CD14-positive monocyte (primary cell): ENCODE measurements around the gene CLCF1. TPM values are rescaled to one million over a fixed set of nuclear protein-coding genes. Genes with fewer than 3 reads are reported as not detected.

Experiments used
- DNase-seq, 3 donors: peaks; one replicate each; pipeline ENCODE4 v3.0.0-alpha.2; 2011 to 2022
- H2AFZ ChIP-seq: 2 replicates; pipeline ENCODE4 v1.6.0; 2012; ENCODE audit warnings: mild to moderate bottlenecking, low read depth, low read length, inconsistent platforms; ENCODE audit not compliant: insufficient read depth, poor library complexity, severe bottlenecking
- H3K27ac ChIP-seq, 2 donors: 1 replicate in 1 of 2; 2 replicates in 1 of 2; pipeline ENCODE4 v1.5.1; 2012 to 2013; ENCODE audit warnings: low read length in 2 of 2, control low read depth in 1 of 2, inconsistent platforms in 1 of 2, low read depth in 1 of 2, mild to moderate bottlenecking in 1 of 2
- H3K27me3 ChIP-seq, 2 donors: one replicate each; pipeline versions ENCODE4 v1.6.0 to v1.6.1; 2011 to 2013; ENCODE audit warnings: low read length in 2 of 2; ENCODE audit not compliant: control insufficient read depth in 2 of 2, insufficient read depth in 2 of 2
- H3K36me3 ChIP-seq, 2 donors: replicated peaks in 1 of 2; 1 replicate in 1 of 2; 2 replicates in 1 of 2; pipeline versions ENCODE4 v1.5.1 to v1.6.1; 2012 to 2013; ENCODE audit warnings: low read length in 2 of 2, control low read depth in 1 of 2, inconsistent platforms in 1 of 2, mild to moderate bottlenecking in 1 of 2; ENCODE audit not compliant: insufficient read depth in 2 of 2, control insufficient read depth in 1 of 2
- H3K4me1 ChIP-seq, 2 donors: 1 replicate in 1 of 2; 2 replicates in 1 of 2; pipeline versions ENCODE4 v1.5.1 to v1.6.1; 2012 to 2013; ENCODE audit warnings: low read length in 2 of 2, control low read depth in 1 of 2, inconsistent platforms in 1 of 2, mild to moderate bottlenecking in 1 of 2, moderate library complexity in 1 of 2; ENCODE audit not compliant: insufficient read depth in 2 of 2, control insufficient read depth in 1 of 2
- H3K4me2 ChIP-seq: replicated peaks from 2 replicates; pipeline ENCODE3; 2012; ENCODE audit warnings: low read length, moderate library complexity, mild to moderate bottlenecking; ENCODE audit not compliant: poor library complexity, severe bottlenecking; ENCODE audit errors: extremely low read depth
- H3K4me3 ChIP-seq, 3 experiments: fragments of 200-600 bp in 1 of 3; sonication (generic) in 1 of 3; replicated peaks in 1 of 3; 1 replicate in 2 of 3; 2 replicates in 1 of 3; pipeline ENCODE4 v1.5.1; 2011 to 2013; ENCODE audit warnings: low read length in 3 of 3, mild to moderate bottlenecking in 3 of 3, control low read depth in 2 of 3, low read depth in 2 of 3, inconsistent platforms in 1 of 3, moderate library complexity in 1 of 3
- H3K79me2 ChIP-seq: 2 replicates; pipeline ENCODE4 v1.6.0; 2012; ENCODE audit warnings: mild to moderate bottlenecking, control low read depth, inconsistent platforms, low read length, moderate library complexity; ENCODE audit not compliant: insufficient read depth
- H3K9ac ChIP-seq: 2 replicates; pipeline ENCODE4 v1.6.0; 2017; ENCODE audit warnings: low read length, mild to moderate bottlenecking; ENCODE audit not compliant: insufficient read depth, poor library complexity, severe bottlenecking
- H3K9me3 ChIP-seq, 2 donors: replicated peaks in 1 of 2; 1 replicate in 1 of 2; 2 replicates in 1 of 2; pipeline versions ENCODE4 v1.5.1 to v1.6.1; 2012 to 2013; ENCODE audit warnings: low read length in 2 of 2, control low read depth in 1 of 2; ENCODE audit not compliant: control insufficient read depth in 1 of 2, insufficient read depth in 1 of 2
- H4K20me1 ChIP-seq: 2 replicates; pipeline ENCODE4 v1.6.0; 2012; ENCODE audit warnings: mild to moderate bottlenecking, low read length, control low read depth, moderate library complexity; ENCODE audit not compliant: insufficient read depth
- H3K27ac Mint-ChIP-seq, 7 donors: one replicate each; pipeline ENCODE4 v1.8.0; 2020; ENCODE audit warnings: mild to moderate bottlenecking in 7 of 7, mixed read lengths in 7 of 7, moderate library complexity in 6 of 7, inconsistent platforms in 2 of 7
- H3K27me3 Mint-ChIP-seq, 3 donors: one replicate each; pipeline ENCODE4 v1.8.0; 2021 to 2022; ENCODE audit warnings: low read depth in 3 of 3, mild to moderate bottlenecking in 3 of 3, mixed read lengths in 3 of 3, moderate library complexity in 3 of 3, inconsistent platforms in 1 of 3
- H3K36me3 Mint-ChIP-seq, 2 donors: one replicate each; pipeline ENCODE4 v1.8.0; 2020; ENCODE audit warnings: mixed read lengths in 2 of 2, inconsistent platforms in 1 of 2, mild to moderate bottlenecking in 1 of 2
- H3K4me1 Mint-ChIP-seq: one replicate; pipeline ENCODE4 v1.8.0; 2020; ENCODE audit warnings: mild to moderate bottlenecking, mixed read lengths
- H3K4me3 Mint-ChIP-seq, 2 donors: one replicate each; pipeline ENCODE4 v1.8.0; 2020; ENCODE audit warnings: mild to moderate bottlenecking in 2 of 2, mixed read lengths in 2 of 2, moderate library complexity in 1 of 2
- H3K9me3 Mint-ChIP-seq, 7 donors: one replicate each; pipeline ENCODE4 v1.8.0; 2020 to 2022; ENCODE audit warnings: mixed read lengths in 7 of 7, mild to moderate bottlenecking in 6 of 7, moderate library complexity in 6 of 7, inconsistent platforms in 2 of 7
- CTCF ChIP-seq: fragments of 200-600 bp; IDR thresholded peaks from one replicate; pipeline ENCODE4 v1.8.0; 2022; ENCODE audit warnings: antibody characterized with exemption, mild to moderate bottlenecking
- WGBS: methylation state at CpG from one replicate; pipeline ENCODE4 v1.1.5; 2013; ENCODE audit warnings: missing lambda C conversion rate; ENCODE audit not compliant: insufficient coverage; 5-methylcytosine and 5-hydroxymethylcytosine counted together
- intact Hi-C, 2 donors: fragments of 100-400 bp; cut with micrococcal nuclease; formaldehyde crosslinking; loops; one replicate each; pipeline versions ENCODE4 v1.15.0 to v1.15.1; 2023
- polyA plus RNA-seq, 3 donors: library from polyadenylated mRNA; depleted of rRNA in 1 of 3; unstranded in 2 of 3; stranded (reverse) in 1 of 3; fragments of 300-500 nt in 2 of 3; fragments of >200 nt in 1 of 3; fragmentation: Illumina TruSeq in 2 of 3; gene quantifications; 1 replicate in 2 of 3; 2 replicates in 1 of 3; pipeline ENCODE4 v1.2.3, GENCODE V29; 2012 to 2021

CLCF1 gene
- polyA plus RNA-seq, 3 donors, result 0.44 to 14.8 (median 0.94) TPM

GRCh38 chr11:67368621-67369020, 4.8 kb downstream of the CLCF1 start:
- H3K27ac ChIP-seq, result no peak overlapping the region
- 33% methylated on average over 1 of the region's 3 CpGs for WGBS

DNA sequence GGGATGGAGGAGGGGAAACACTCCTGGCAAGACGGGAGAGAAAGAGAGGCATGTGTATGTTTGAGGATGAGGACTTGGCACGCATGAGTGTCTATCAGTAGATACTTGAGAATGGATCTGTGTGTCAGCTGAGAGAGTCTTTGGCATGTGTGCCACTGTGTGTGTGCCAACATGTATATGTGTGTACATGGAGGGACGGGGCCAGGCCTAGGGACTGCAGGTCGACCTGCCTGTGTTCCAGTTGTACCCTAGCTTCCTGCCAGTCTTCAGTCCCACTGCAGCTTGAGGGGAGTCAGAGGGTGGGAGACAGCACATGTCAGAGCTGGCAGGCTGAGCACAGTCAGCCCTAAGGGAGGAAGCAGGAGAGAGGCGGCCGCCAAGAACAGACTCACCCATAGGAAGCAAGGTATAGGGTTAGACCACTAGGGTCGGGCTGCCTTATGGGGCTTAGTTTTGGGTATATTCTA, 5.6 kb downstream of the CLCF1 start:
- TF ChIP-seq CTCF, result no peak
- peaks cover 26% of the 10 kb centered on the region for H3K79me2 ChIP-seq
- no peak overlapping the region for H3K9ac ChIP-seq

More at GRCh38 chr11:67368621-67369020, 4.8 kb downstream of the CLCF1 start:
- Histone ChIP-seq H3K9me3 (no peaks in the 10 kb centered on the region), H3K4me3 (no peak overlapping the region), H3K36me3 (peaks cover 3 to 17% of the 10 kb centered on the region in 2 donors), H3K4me1 (peaks cover 39 to 61% of the 10 kb centered on the region in 2 donors), H3K9ac (no peak overlapping the region), H3K27me3 (no peaks in the 10 kb centered on the region), H2AFZ (no peak overlapping the region), H3K79me2 (peaks cover 33% of the 10 kb centered on the region), H4K20me1 (peaks cover 10% of the 10 kb centered on the region), H3K4me2 (no peak overlapping the region)
- intact Hi-C loops, result no loop called here
- Mint-ChIP-seq H3K4me3 (peak overlapping the region in 1 of 2 donors; percentile 10), H3K36me3 (peaks cover 43 to 47% of the 10 kb centered on the region in 2 donors), H3K27ac (no peak overlapping the region), H3K4me1 (peaks cover 71% of the 10 kb centered on the region), H3K27me3 (peaks cover 4 to 32% (median 22%) of the 10 kb centered on the region in 3 donors), H3K9me3 (peaks cover 0 to 5% (median 0%) of the 10 kb centered on the region in 7 donors)
- no peak for TF ChIP-seq CTCF
- DNase-seq, result no peak

More for the DNA sequence above, 5.6 kb downstream of the CLCF1 start:
- intact Hi-C loops, result no loop called here
- Histone ChIP-seq H4K20me1 (peaks cover 10% of the 10 kb centered on the region), H3K4me1 (peaks cover 38 to 56% of the 10 kb centered on the region in 2 donors), H3K4me2 (no peak overlapping the region), H3K27me3 (no peaks in the 10 kb centered on the region), H3K27ac (no peak overlapping the region), H3K9me3 (no peaks in the 10 kb centered on the region), H3K4me3 (no peak overlapping the region), H2AFZ (no peak overlapping the region), H3K36me3 (peaks cover 3 to 17% of the 10 kb centered on the region in 2 donors)
- Mint-ChIP-seq H3K9me3 (peaks cover 0 to 5% (median 0%) of the 10 kb centered on the region in 7 donors), H3K36me3 (peaks cover 47 to 51% of the 10 kb centered on the region in 2 donors), H3K27me3 (peaks cover 4 to 32% (median 22%) of the 10 kb centered on the region in 3 donors), H3K4me1 (peaks cover 71% of the 10 kb centered on the region), H3K4me3 (peak overlapping the region in 1 of 2 donors; percentile 7), H3K27ac (peak overlapping the region in 2 of 7 donors; percentile 12 to 14)
- no peak for DNase-seq
- WGBS, result 41% methylated on average over 4 of the region's 7 CpGs
